OCI-LY1 (cell line): ENCODE results near the gene TTC24.

Experiments used
- H2AFZ ChIP-seq: fragments of 200-600 bp; sonication (generic), shearing (Covaris generic); 2 replicates; pipeline ENCODE4 v1.6.0; 2014; ENCODE audit warnings: antibody characterized with exemption, mild to moderate bottlenecking, low read length
- H3F3A ChIP-seq: fragments of 200-600 bp; sonication (generic), shearing (Covaris generic); 2 replicates; pipeline ENCODE4 v1.6.0; 2014; ENCODE audit warnings: mild to moderate bottlenecking, antibody characterized with exemption, low read length, moderate library complexity; ENCODE audit not compliant: insufficient read depth
- H3K27ac ChIP-seq: fragments of 200-600 bp; sonication (generic); 2 replicates; pipeline ENCODE4 v1.5.1; 2014; ENCODE audit warnings: low read length, mixed run types, mild to moderate bottlenecking, low read depth; ENCODE audit not compliant: poor library complexity, severe bottlenecking
- H3K27me3 ChIP-seq: fragments of 200-600 bp; sonication (generic); 2 replicates; pipeline ENCODE4 v1.6.0; 2014; ENCODE audit warnings: antibody characterized with exemption, mild to moderate bottlenecking, low read length, moderate library complexity; ENCODE audit not compliant: insufficient read depth
- H3K36me3 ChIP-seq: fragments of 200-600 bp; sonication (generic); 2 replicates; pipeline ENCODE4 v1.6.1; 2014; ENCODE audit warnings: mild to moderate bottlenecking, antibody characterized with exemption, low read length, moderate library complexity, mixed read lengths; ENCODE audit not compliant: insufficient read depth
- H3K4me1 ChIP-seq: fragments of 200-600 bp; sonication (generic); 2 replicates; pipeline ENCODE4 v1.5.1; 2014; ENCODE audit warnings: mild to moderate bottlenecking, low read length, moderate library complexity; ENCODE audit not compliant: insufficient read depth, severe bottlenecking
- H3K4me2 ChIP-seq: fragments of 200-600 bp; sonication (generic), shearing (Covaris generic); 2 replicates; pipeline ENCODE4 v1.6.1; 2014; ENCODE audit warnings: low read length
- H3K4me3 ChIP-seq: fragments of 200-600 bp; sonication (generic); 2 replicates; pipeline ENCODE4 v1.5.1; 2014; ENCODE audit warnings: low read length, low read depth, mild to moderate bottlenecking, mixed read lengths; ENCODE audit not compliant: poor library complexity, severe bottlenecking
- H3K79me2 ChIP-seq: fragments of 200-600 bp; shearing (Covaris generic); 2 replicates; pipeline ENCODE4 v1.6.1; 2016; ENCODE audit warnings: mixed run types, low read length, mixed read lengths; ENCODE audit not compliant: insufficient read depth
- H3K9ac ChIP-seq: fragments of 200-600 bp; sonication (generic), shearing (Covaris generic); 2 replicates; pipeline ENCODE4 v1.6.1; 2014; ENCODE audit warnings: mild to moderate bottlenecking, low read length, mixed read lengths
- H3K9me2 ChIP-seq: fragments of 200-600 bp; sonication (generic), shearing (Covaris generic); 2 replicates; pipeline ENCODE4 v1.6.1; 2014; ENCODE audit warnings: low read depth, mild to moderate bottlenecking, low read length, mixed read lengths
- H3K9me3 ChIP-seq: fragments of 200-600 bp; shearing (Covaris generic); 2 replicates; pipeline ENCODE4 v1.6.1; 2014; ENCODE audit warnings: low read length, mixed read lengths
- H4K20me1 ChIP-seq: fragments of 200-600 bp; sonication (generic), shearing (Covaris generic); 2 replicates; pipeline ENCODE4 v1.6.0; 2016; ENCODE audit warnings: mild to moderate bottlenecking, low read length; ENCODE audit not compliant: insufficient read depth
- CTCF ChIP-seq: fragments of 200-600 bp; sonication (generic), shearing (Covaris generic); IDR thresholded peaks from 2 replicates; pipeline ENCODE4 v1.5.1; 2017; ENCODE audit warnings: mild to moderate bottlenecking, antibody characterized with exemption, low read length, moderate library complexity, mixed read lengths
- EZH2 ChIP-seq: fragments of 200-600 bp; sonication (generic), shearing (Covaris generic); IDR thresholded peaks from 2 replicates; pipeline ENCODE4 v1.8.0; 2017; ENCODE audit warnings: borderline replicate concordance, mixed run types, mild to moderate bottlenecking, antibody characterized with exemption, low read length, moderate library complexity, mixed read lengths

The TTC24 gene

GRCh38 chr1:156582388-156583017, 3.0 kb downstream of the TTC24 start:
- TF ChIP-seq EZH2 (no peak), CTCF (peak; percentile 4; the same call in 1 of the 2 replicates)
- no peaks in the 10 kb centered on the region for H4K20me1 ChIP-seq
- H3K4me3 ChIP-seq, result no peak overlapping the region
- no peaks in the 10 kb centered on the region for H3K9me3 ChIP-seq
- H2AFZ ChIP-seq, result no peak overlapping the region
- H3K27ac ChIP-seq, result no peak overlapping the region
- no peaks in the 10 kb centered on the region for H3K79me2 ChIP-seq
- H3K9me2 ChIP-seq, result no peaks in the 10 kb centered on the region
- no peak overlapping the region for H3K9ac ChIP-seq
- H3K4me1 ChIP-seq, result peaks cover 14% of the 10 kb centered on the region
- H3K4me2 ChIP-seq, result no peak overlapping the region
- H3F3A ChIP-seq, result no peaks in the 10 kb centered on the region
- H3K27me3 ChIP-seq, result no peaks in the 10 kb centered on the region
- no peaks in the 10 kb centered on the region for H3K36me3 ChIP-seq

- no peak overlapping the region for H3K9ac ChIP-seq
- no peaks in the 10 kb centered on the region for H3K27me3 ChIP-seq
- H3K27ac ChIP-seq, result no peak overlapping the region
- H4K20me1 ChIP-seq, result no peaks in the 10 kb centered on the region
- H3K36me3 ChIP-seq, result no peaks in the 10 kb centered on the region
- no peaks in the 10 kb centered on the region for H3F3A ChIP-seq
- no peaks in the 10 kb centered on the region for H3K79me2 ChIP-seq
- H3K4me2 ChIP-seq, result no peak overlapping the region
- H3K9me3 ChIP-seq, result no peaks in the 10 kb centered on the region
- H2AFZ ChIP-seq, result no peak overlapping the region
- no peak overlapping the region for H3K4me3 ChIP-seq
- peaks cover 14% of the 10 kb centered on the region for H3K4me1 ChIP-seq
- H3K9me2 ChIP-seq, result no peaks in the 10 kb centered on the region
- TF ChIP-seq CTCF (peak; percentile 74), EZH2 (no peak)
Observed at GRCh38 chr1:156583821-156584622, 4.5 kb downstream of the TTC24 start.

DNA sequence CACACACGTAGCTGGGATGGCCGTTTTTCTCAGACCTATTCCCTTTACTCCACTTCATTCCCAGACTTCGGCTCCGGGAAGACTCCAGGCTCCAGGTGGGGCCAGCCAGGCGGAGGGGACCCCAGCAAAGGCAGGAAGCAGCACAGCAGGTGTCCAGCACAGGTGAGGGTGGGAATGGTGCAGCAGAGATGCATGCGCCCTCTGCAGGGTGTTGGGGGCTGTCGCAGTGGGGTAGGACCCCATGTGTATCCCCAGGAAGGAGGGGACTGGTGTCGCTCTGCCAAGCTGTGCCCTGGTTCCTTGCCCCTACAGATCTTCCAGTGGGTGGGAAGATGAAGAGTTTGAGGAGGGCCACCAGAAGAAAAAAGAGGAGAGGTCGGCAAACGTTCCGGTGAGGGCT, 5.3 kb downstream of the TTC24 start:
- TF ChIP-seq EZH2 (no peak), CTCF (peak; percentile 77)
- Histone ChIP-seq H4K20me1 (no peaks in the 10 kb centered on the region), H2AFZ (no peak overlapping the region), H3K9me2 (no peaks in the 10 kb centered on the region), H3K79me2 (no peaks in the 10 kb centered on the region), H3F3A (no peaks in the 10 kb centered on the region), H3K9me3 (no peaks in the 10 kb centered on the region), H3K4me3 (no peak overlapping the region), H3K27me3 (no peaks in the 10 kb centered on the region), H3K4me1 (peaks cover 14% of the 10 kb centered on the region), H3K9ac (no peak overlapping the region), H3K4me2 (no peak overlapping the region), H3K36me3 (no peaks in the 10 kb centered on the region), H3K27ac (no peak overlapping the region)
